Neural cell (in vitro differentiated cells): Measurements from ENCODE around the gene MGLL. TPM values are rescaled to one million over a fixed set of nuclear protein-coding genes. Genes with fewer than 3 reads are reported as not detected.

Source experiments
- H2AFZ ChIP-seq: fragments of 200-600, 300-800 bp; sonication (generic), shearing (Covaris generic); 2 replicates; pipeline ENCODE4 v1.6.0; 2014; ENCODE audit warnings: low read depth, mild to moderate bottlenecking, antibody characterized with exemption, low read length, moderate library complexity
- H3F3A ChIP-seq: fragments of 200-600 bp; shearing (Covaris generic); 2 replicates; pipeline ENCODE4 v1.6.1; 2016; ENCODE audit warnings: mild to moderate bottlenecking, moderate library complexity, mixed read lengths, antibody characterized with exemption, low read length; ENCODE audit not compliant: insufficient read depth, poor library complexity, severe bottlenecking
- H3K27ac ChIP-seq: fragments of 200-600, 300-800 bp; sonication (generic), shearing (Covaris generic); 2 replicates; pipeline ENCODE4 v1.5.1; 2014; ENCODE audit warnings: mild to moderate bottlenecking, low read length, moderate library complexity
- H3K27me3 ChIP-seq: fragments of 300-800, 200-600 bp; sonication (generic), shearing (Covaris generic); 2 replicates; pipeline ENCODE4 v1.6.0; 2014; ENCODE audit warnings: mild to moderate bottlenecking, low read depth, low read length, moderate library complexity; ENCODE audit not compliant: insufficient read depth
- H3K36me3 ChIP-seq: fragments of 300-800, 200-600 bp; sonication (generic), shearing (Covaris generic); 2 replicates; pipeline ENCODE4 v1.5.1; 2014; ENCODE audit warnings: mild to moderate bottlenecking, antibody characterized with exemption, low read length, moderate library complexity; ENCODE audit not compliant: insufficient read depth
- H3K4me2 ChIP-seq: fragments of 300-800, 200-600 bp; sonication (generic), shearing (Covaris generic); 2 replicates; pipeline ENCODE4 v1.6.0; 2014; ENCODE audit warnings: mild to moderate bottlenecking, low read length
- H3K4me3 ChIP-seq: fragments of 300-800, 200-600 bp; sonication (generic), shearing (Covaris generic); 2 replicates; pipeline ENCODE4 v1.5.1; 2014; ENCODE audit warnings: mild to moderate bottlenecking, low read length, moderate library complexity
- H3K79me2 ChIP-seq: fragments of 200-600 bp; shearing (Covaris generic); replicated peaks from 2 replicates; pipeline ENCODE4 v1.6.0; 2014; ENCODE audit warnings: mild to moderate bottlenecking, low read length, moderate library complexity; ENCODE audit not compliant: insufficient read depth
- H3K9ac ChIP-seq: fragments of 300-800, 200-600 bp; sonication (generic), shearing (Covaris generic); 2 replicates; pipeline ENCODE4 v1.6.1; 2016; ENCODE audit warnings: mild to moderate bottlenecking, low read length, mixed read lengths
- H3K9me2 ChIP-seq: fragments of 200-600 bp; shearing (Covaris generic); 2 replicates; pipeline ENCODE4 v1.6.1; 2016; ENCODE audit warnings: mild to moderate bottlenecking, low read length, mixed read lengths; ENCODE audit not compliant: insufficient read depth
- H3K9me3 ChIP-seq: fragments of 200-600, 300-800 bp; sonication (generic), shearing (Covaris generic); 2 replicates; pipeline ENCODE4 v1.6.1; 2016; ENCODE audit warnings: mild to moderate bottlenecking, mixed run types, low read length, moderate library complexity, mixed read lengths
- H4K20me1 ChIP-seq: fragments of 200-600 bp; shearing (Covaris generic); 2 replicates; pipeline ENCODE4 v1.6.1; 2016; ENCODE audit warnings: mild to moderate bottlenecking, mixed run types; ENCODE audit not compliant: insufficient read depth
- EP300 ChIP-seq: fragments of 450-650 bp; conservative IDR thresholded peaks from 2 replicates; pipeline ENCODE4 v1.6.1; 2014; ENCODE audit warnings: antibody characterized with exemption, mild to moderate bottlenecking, moderate library complexity; ENCODE audit not compliant: poor library complexity, severe bottlenecking
- EZH2 ChIP-seq: fragments of 200-600, 300-800 bp; shearing (Covaris generic), sonication (generic); IDR thresholded peaks from 2 replicates; pipeline ENCODE4 v1.6.1; 2014; ENCODE audit warnings: antibody characterized with exemption, low read length, borderline replicate concordance, mild to moderate bottlenecking; ENCODE audit not compliant: insufficient read depth, poor library complexity, severe bottlenecking
- MXI1 ChIP-seq: fragments of 450-650 bp; conservative IDR thresholded peaks from 2 replicates; pipeline ENCODE4 v1.6.1; 2014; ENCODE audit warnings: antibody characterized with exemption, mild to moderate bottlenecking; ENCODE audit not compliant: poor library complexity, severe bottlenecking
- POLR2AphosphoS5 ChIP-seq: IDR thresholded peaks from 2 replicates; pipeline ENCODE4 v1.6.1; 2012
- RAD21 ChIP-seq: fragments of 450-650 bp; conservative IDR thresholded peaks from 2 replicates; pipeline ENCODE4 v1.6.1; 2014; ENCODE audit warnings: antibody characterized with exemption, mild to moderate bottlenecking, moderate library complexity
- SMC3 ChIP-seq: fragments of 450-650 bp; conservative IDR thresholded peaks from 2 replicates; pipeline ENCODE4 v1.6.1; 2014; ENCODE audit warnings: antibody characterized with exemption, mild to moderate bottlenecking, moderate library complexity; ENCODE audit not compliant: poor library complexity
- TAF1 ChIP-seq: IDR thresholded peaks from 2 replicates; pipeline ENCODE4 v1.6.1; 2012; ENCODE audit warnings: low read depth
- polyA plus RNA-seq: library from polyadenylated mRNA; depleted of rRNA; stranded (reverse); fragments of >200 nt; gene quantifications from 2 replicates; pipeline ENCODE4 v1.2.3, GENCODE V29; 2014
- TF ChIP-seq, protein P1 (sequence below): fragments of 450-650 bp; IDR thresholded peaks from 2 replicates; pipeline ENCODE4 v1.5.1; 2014; ENCODE audit warnings: antibody characterized with exemption, mild to moderate bottlenecking, moderate library complexity; ENCODE audit not compliant: poor library complexity, severe bottlenecking
- TF ChIP-seq, protein P2 (sequence below): IDR thresholded peaks from 2 replicates; pipeline ENCODE4 v1.6.1; 2012; ENCODE audit warnings: borderline replicate concordance

The MGLL gene
- polyA plus RNA-seq, 1 donor from 2014 or later: 2.0 TPM

DNA sequence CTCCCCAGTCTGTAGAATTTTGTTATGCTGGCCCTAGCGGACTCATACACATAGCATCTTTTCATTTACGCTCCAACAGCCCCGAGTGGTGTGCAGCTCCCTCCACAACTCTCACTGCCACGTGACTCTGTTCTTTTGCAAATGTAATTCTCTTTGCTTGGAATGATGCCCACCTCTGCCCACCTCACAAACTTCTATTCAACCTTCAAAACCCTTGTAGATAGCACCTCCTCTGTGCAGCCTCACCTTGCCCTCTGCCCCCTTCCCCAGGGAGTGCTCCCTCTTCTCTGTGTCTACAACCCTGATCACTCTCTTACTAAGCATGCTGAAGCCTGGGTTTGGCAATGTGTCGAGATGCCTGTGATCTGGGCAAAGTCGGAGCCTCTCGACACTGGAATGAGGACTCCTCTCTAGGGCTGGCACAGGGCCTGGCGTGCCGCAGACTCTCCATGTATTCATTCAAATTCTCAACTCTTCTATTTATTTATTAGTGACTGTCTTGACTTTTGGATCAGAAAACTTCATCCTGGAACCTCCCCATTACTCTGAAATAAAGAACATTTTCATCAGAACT lies 73.5 kb downstream of the MGLL start:
- no peaks in the 10 kb centered on the region for H4K20me1 ChIP-seq

DNA sequence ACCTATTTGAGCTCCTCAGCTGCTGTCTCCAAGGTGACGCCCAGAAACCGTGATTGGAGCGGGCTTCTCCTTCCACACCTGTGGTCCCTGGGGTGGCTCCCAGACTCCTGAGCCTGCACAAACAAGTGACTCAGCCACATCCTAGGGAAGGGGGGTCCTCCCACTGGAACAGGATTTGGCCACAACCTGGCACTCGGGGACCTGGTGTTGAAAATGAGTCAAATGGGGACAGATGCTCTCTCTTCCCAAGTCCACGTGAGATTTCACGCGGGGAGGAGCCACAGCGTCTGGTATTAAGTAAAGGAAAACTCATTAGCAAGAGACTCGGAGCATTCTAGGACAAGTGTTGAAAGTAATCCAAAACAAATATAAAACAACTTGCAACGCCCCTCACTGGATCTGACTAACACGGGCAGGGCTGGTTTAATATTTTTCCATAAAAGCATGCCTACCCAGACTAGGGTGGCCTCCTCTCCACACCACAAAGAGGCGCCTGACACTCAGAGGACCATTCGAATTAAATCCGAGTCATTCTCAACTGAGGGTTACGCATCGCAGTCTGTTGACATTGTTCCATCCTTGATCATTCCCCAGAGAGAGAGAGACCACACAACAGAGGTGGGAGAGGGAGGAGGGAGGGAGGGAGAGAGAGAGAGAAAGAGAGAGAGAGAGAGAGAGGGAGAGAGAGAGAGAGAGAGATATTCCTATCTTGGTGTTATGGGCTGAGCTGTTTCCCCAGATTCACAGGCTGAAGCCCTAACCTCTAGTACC lies 74.4 kb downstream of the MGLL start:
- Histone ChIP-seq H3K27me3 (no peaks in the 10 kb centered on the region), H3K4me2 (no peak overlapping the region)
- TF ChIP-seq POLR2AphosphoS5 (no peak), SMC3 (no peak), EP300 (no peak), MXI1 (no peak), RAD21 (no peak), TAF1 (no peak), EZH2 (no peak)
- TF ChIP-seq, protein P1, sequence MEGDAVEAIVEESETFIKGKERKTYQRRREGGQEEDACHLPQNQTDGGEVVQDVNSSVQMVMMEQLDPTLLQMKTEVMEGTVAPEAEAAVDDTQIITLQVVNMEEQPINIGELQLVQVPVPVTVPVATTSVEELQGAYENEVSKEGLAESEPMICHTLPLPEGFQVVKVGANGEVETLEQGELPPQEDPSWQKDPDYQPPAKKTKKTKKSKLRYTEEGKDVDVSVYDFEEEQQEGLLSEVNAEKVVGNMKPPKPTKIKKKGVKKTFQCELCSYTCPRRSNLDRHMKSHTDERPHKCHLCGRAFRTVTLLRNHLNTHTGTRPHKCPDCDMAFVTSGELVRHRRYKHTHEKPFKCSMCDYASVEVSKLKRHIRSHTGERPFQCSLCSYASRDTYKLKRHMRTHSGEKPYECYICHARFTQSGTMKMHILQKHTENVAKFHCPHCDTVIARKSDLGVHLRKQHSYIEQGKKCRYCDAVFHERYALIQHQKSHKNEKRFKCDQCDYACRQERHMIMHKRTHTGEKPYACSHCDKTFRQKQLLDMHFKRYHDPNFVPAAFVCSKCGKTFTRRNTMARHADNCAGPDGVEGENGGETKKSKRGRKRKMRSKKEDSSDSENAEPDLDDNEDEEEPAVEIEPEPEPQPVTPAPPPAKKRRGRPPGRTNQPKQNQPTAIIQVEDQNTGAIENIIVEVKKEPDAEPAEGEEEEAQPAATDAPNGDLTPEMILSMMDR: no peak

More for the DNA sequence above, 73.5 kb downstream of the MGLL start:
- TF ChIP-seq RAD21 (no peak), MXI1 (no peak), SMC3 (no peak), EP300 (no peak), TAF1 (no peak), POLR2AphosphoS5 (no peak), EZH2 (no peak)
- TF ChIP-seq, protein P1: no peak
- TF ChIP-seq, protein P2, sequence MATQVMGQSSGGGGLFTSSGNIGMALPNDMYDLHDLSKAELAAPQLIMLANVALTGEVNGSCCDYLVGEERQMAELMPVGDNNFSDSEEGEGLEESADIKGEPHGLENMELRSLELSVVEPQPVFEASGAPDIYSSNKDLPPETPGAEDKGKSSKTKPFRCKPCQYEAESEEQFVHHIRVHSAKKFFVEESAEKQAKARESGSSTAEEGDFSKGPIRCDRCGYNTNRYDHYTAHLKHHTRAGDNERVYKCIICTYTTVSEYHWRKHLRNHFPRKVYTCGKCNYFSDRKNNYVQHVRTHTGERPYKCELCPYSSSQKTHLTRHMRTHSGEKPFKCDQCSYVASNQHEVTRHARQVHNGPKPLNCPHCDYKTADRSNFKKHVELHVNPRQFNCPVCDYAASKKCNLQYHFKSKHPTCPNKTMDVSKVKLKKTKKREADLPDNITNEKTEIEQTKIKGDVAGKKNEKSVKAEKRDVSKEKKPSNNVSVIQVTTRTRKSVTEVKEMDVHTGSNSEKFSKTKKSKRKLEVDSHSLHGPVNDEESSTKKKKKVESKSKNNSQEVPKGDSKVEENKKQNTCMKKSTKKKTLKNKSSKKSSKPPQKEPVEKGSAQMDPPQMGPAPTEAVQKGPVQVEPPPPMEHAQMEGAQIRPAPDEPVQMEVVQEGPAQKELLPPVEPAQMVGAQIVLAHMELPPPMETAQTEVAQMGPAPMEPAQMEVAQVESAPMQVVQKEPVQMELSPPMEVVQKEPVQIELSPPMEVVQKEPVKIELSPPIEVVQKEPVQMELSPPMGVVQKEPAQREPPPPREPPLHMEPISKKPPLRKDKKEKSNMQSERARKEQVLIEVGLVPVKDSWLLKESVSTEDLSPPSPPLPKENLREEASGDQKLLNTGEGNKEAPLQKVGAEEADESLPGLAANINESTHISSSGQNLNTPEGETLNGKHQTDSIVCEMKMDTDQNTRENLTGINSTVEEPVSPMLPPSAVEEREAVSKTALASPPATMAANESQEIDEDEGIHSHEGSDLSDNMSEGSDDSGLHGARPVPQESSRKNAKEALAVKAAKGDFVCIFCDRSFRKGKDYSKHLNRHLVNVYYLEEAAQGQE: no peak
- Histone ChIP-seq H3K9ac (no peak overlapping the region), H3K27me3 (no peaks in the 10 kb centered on the region), H3K79me2 (no peaks in the 10 kb centered on the region), H3F3A (no peaks in the 10 kb centered on the region), H3K4me2 (no peak overlapping the region), H3K9me2 (no peaks in the 10 kb centered on the region), H2AFZ (no peak overlapping the region), H3K36me3 (no peaks in the 10 kb centered on the region), H3K9me3 (no peaks in the 10 kb centered on the region), H3K4me3 (no peak overlapping the region), H3K27ac (no peak overlapping the region)

More for the DNA sequence above, 74.4 kb downstream of the MGLL start:
- H3K79me2 ChIP-seq: no peaks in the 10 kb centered on the region
- no peaks in the 10 kb centered on the region for H3K36me3 ChIP-seq
- no peaks in the 10 kb centered on the region for H4K20me1 ChIP-seq
- no peaks in the 10 kb centered on the region for H3F3A ChIP-seq
- no peaks in the 10 kb centered on the region for H3K9me3 ChIP-seq
- H2AFZ ChIP-seq: no peak overlapping the region
- H3K9me2 ChIP-seq: no peaks in the 10 kb centered on the region
- no peak overlapping the region for H3K4me3 ChIP-seq
- H3K27ac ChIP-seq: no peak overlapping the region
- H3K9ac ChIP-seq: no peak overlapping the region
